Measurements from ENCODE around the gene ACAP1.

The ACAP1 gene

DNA sequence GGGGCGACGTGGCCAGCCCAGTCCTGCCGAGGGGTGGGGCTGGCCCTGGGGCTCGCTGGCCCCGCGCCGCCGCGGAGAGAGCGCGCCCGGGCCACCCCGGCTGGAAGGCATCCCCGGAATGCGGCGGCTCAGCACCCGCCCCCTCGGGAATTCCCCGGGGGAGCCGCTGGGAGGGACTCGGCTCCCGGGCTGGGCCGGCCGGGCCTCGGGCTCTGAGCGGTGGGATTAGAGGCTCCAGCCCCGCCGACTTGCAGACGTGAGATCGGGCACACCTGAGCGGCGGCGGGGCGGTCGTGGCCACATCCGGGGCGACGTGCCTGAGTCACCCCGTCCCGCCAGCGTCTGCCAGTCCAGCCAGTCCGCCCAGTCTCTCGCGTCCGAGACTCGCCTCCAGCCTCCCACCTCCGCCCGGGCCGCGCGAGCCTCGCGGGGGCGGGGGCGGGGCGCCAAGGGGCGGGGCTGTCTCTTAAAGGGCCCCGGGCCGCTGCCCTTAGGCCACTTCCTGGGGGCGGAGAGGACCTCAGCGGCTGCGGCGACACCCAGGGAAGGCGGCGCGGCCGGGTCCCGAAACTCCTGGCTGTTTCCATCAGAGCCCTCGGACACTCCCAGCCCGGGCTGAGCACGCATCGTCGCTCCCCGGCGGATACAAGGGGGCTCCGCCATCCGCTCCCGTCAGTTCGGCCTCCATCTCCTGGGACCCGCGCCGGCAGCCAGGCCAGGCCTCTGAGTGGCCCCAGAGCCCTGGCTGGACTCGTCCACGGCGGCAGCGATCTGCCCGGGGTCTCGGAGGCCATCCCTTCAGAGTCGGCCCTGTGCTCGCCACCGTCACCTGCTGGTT, 15.6 kb downstream of the ACAP1 start, which contains the start of gene KCTD11:
Gene KCTD11, plus strand, starts transcription at position 498 of the 838 bp plus-strand sequence.
- Histone ChIP-seq H3K27me3 (replicated peaks; ENCODE audit: control insufficient read depth, insufficient read depth, low read length) (no peaks in the 10 kb centered on the region), H3K9me3 (ENCODE audit: control insufficient read depth, low read length) (no peaks in the 10 kb centered on the region), H3K36me3 (ENCODE audit: control insufficient read depth, insufficient read depth, low read length, severe bottlenecking) (no peaks in the 10 kb centered on the region), H3K4me3 (ENCODE audit: low read length) (peak within 1 kb of the TSS; percentile 97), H3K4me1 (ENCODE audit: control insufficient read depth, insufficient read depth, low read length) (peaks cover 56% of the 10 kb centered on the region), H3K9ac (ENCODE audit: low read length) (peak within 1 kb of the TSS; percentile 100)
- peak; percentile 97 for DNase-seq (ENCODE audit: low read depth)

DNA sequence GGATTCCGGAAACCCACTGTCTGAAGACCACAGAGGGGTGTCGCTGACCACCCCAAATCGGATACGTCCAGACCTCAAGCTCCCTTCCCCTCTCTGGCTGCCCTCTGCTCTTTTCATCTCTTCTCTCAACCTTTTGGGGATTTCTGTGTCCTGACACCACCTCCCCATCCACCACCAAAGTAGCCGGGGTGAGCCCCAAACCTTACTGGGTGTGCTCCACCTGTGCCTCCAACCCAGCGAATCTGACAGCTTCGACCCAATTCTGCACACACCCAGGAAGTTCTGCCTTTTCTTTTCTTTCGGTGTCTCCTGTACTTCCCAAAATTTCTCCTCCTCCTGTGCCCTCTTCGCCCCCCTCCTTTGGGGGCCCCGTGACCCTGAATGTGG, 16.2 kb downstream of the ACAP1 start:
- Histone ChIP-seq H3K36me3 (ENCODE audit: control insufficient read depth, insufficient read depth, low read length, severe bottlenecking) (no peaks in the 10 kb centered on the region), H3K4me1 (ENCODE audit: control insufficient read depth, insufficient read depth, low read length) (peaks cover 56% of the 10 kb centered on the region), H3K9ac (ENCODE audit: low read length) (peak overlapping the region; percentile 100), H3K27me3 (replicated peaks; ENCODE audit: control insufficient read depth, insufficient read depth, low read length) (no peaks in the 10 kb centered on the region), H3K4me3 (ENCODE audit: low read length) (peak overlapping the region; percentile 97), H3K9me3 (ENCODE audit: control insufficient read depth, low read length) (no peaks in the 10 kb centered on the region)
- no peak for DNase-seq (ENCODE audit: low read depth)

GRCh38 chr17:7352910-7353635, 16.7 kb downstream of the ACAP1 start:
- H3K4me1 ChIP-seq (ENCODE audit: control insufficient read depth, insufficient read depth, low read length) = peaks cover 53% of the 10 kb centered on the region
- H3K9me3 ChIP-seq (ENCODE audit: control insufficient read depth, low read length) = no peaks in the 10 kb centered on the region
- DNase-seq (ENCODE audit: low read depth) = no peak
- H3K9ac ChIP-seq (ENCODE audit: low read length) = peak overlapping the region; percentile 100
- peak overlapping the region; percentile 97 for H3K4me3 ChIP-seq (ENCODE audit: low read length)
- H3K36me3 ChIP-seq (ENCODE audit: control insufficient read depth, insufficient read depth, low read length, severe bottlenecking) = no peaks in the 10 kb centered on the region
- H3K27me3 ChIP-seq (replicated peaks; ENCODE audit: control insufficient read depth, insufficient read depth, low read length) = no peaks in the 10 kb centered on the region

DNA sequence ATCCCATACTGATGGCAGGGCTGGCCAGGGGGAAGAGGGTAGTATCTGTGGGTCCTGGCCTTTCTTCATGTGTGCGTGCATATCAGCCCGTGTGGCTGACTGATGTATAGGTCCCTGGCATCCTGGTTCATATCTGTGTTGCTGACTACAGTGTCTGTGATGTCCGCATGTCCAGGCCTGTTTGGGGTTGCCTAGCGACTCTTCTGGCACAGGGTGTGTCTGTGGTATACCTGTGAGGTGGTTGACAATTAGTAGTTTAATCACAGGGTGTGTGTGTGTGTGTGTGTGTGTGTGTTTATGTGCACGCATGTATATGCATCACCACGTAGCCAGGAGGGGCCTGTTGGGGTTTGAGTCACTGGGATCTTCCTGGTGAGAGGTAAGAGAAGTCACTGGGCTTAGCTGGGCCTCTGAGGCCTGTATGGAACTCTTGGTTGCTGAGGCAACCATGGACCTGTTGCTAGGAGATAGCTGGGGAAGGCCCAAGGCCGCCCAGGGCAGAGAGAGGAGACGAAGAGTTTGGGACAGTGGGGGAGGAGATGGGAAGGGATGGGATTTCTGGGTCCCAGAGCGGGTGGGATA, 18.0 kb downstream of the ACAP1 start:
- Histone ChIP-seq H3K36me3 (ENCODE audit: control insufficient read depth, insufficient read depth, low read length, severe bottlenecking) (no peaks in the 10 kb centered on the region), H3K4me3 (ENCODE audit: low read length) (peak overlapping the region; percentile 97), H3K9ac (ENCODE audit: low read length) (peak overlapping the region; percentile 100), H3K4me1 (ENCODE audit: control insufficient read depth, insufficient read depth, low read length) (peaks cover 41% of the 10 kb centered on the region), H3K9me3 (ENCODE audit: control insufficient read depth, low read length) (no peaks in the 10 kb centered on the region), H3K27me3 (replicated peaks; ENCODE audit: control insufficient read depth, insufficient read depth, low read length) (no peaks in the 10 kb centered on the region)
- DNase-seq (ENCODE audit: low read depth) = no peak

- peak; percentile 49 for DNase-seq (ENCODE audit: low read depth)
These were observed 18.7 kb downstream of the ACAP1 start, which contains the start of gene TMEM95 for GRCh38 chr17:7355053-7355452. Gene TMEM95 (plus strand): TSS chr17:7355156. CDS start chr17:7355205, 49 bp downstream.

DNA sequence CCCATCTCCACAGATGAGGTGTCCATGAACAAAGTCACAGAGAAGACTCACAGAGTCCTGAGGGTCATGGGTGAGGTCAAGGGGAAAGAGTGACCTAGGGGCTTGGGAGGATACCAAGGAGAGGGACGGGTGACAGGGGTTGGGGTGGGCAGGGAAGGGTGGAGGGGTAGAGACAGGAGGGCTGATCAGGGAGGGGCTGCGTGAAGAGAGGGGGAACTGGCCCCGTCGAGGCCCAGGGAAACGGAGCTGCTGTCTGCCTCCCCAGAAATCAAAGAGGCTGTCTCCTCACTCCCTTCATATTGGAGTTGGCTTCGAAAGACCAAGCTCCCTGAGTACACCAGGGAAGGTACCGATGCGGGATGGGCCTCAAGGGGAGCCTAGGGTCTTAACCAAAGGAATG, 19.2 kb downstream of the ACAP1 start:
- no peaks in the 10 kb centered on the region for H3K27me3 ChIP-seq (replicated peaks; ENCODE audit: control insufficient read depth, insufficient read depth, low read length)
- H3K36me3 ChIP-seq (ENCODE audit: control insufficient read depth, insufficient read depth, low read length, severe bottlenecking) = no peaks in the 10 kb centered on the region
- no peak overlapping the region for H3K4me3 ChIP-seq (ENCODE audit: low read length)
- DNase-seq (ENCODE audit: low read depth) = no peak
- peaks cover 34% of the 10 kb centered on the region for H3K4me1 ChIP-seq (ENCODE audit: control insufficient read depth, insufficient read depth, low read length)
- peak overlapping the region; percentile 27 for H3K9ac ChIP-seq (ENCODE audit: low read length)
- no peaks in the 10 kb centered on the region for H3K9me3 ChIP-seq (ENCODE audit: control insufficient read depth, low read length)

More at GRCh38 chr17:7355053-7355452, 18.7 kb downstream of the ACAP1 start, which contains the start of gene TMEM95:
- Histone ChIP-seq H3K9ac (ENCODE audit: low read length) (peak within 1 kb of the TSS; percentile 100), H3K4me1 (ENCODE audit: control insufficient read depth, insufficient read depth, low read length) (peaks cover 34% of the 10 kb centered on the region), H3K36me3 (ENCODE audit: control insufficient read depth, insufficient read depth, low read length, severe bottlenecking) (no peaks in the 10 kb centered on the region), H3K27me3 (replicated peaks; ENCODE audit: control insufficient read depth, insufficient read depth, low read length) (no peaks in the 10 kb centered on the region), H3K9me3 (ENCODE audit: control insufficient read depth, low read length) (no peaks in the 10 kb centered on the region), H3K4me3 (ENCODE audit: low read length) (peak within 1 kb of the TSS; percentile 97)

DNA sequence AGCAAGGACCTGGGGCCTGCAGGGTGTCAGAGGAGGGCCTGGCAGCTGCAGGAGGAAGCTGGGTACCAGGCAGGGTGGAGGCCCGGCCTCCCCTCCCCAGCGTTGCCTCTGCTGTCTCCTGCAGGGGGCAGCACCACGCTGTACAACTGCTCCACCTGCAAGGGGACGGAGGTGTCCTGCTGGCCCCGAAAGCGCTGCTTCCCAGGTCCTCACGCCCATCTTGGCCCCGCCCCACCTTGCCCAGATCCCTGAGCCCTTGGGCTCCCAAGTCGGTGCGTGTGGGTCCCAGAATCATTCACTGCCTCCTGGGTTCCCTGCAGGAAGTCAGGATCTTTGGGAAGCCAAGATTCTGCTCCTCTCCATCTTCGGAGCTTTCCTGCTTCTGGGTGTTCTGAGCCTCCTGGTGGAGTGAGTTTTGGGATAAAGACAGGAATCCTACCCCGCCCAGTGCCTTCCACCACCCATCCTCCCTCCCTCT, 19.8 kb downstream of the ACAP1 start:
- H3K9ac ChIP-seq (ENCODE audit: low read length) = peak overlapping the region; percentile 27
- H3K27me3 ChIP-seq (replicated peaks; ENCODE audit: control insufficient read depth, insufficient read depth, low read length) = no peaks in the 10 kb centered on the region
- peaks cover 31% of the 10 kb centered on the region for H3K4me1 ChIP-seq (ENCODE audit: control insufficient read depth, insufficient read depth, low read length)
- H3K9me3 ChIP-seq (ENCODE audit: control insufficient read depth, low read length) = no peaks in the 10 kb centered on the region
- H3K36me3 ChIP-seq (ENCODE audit: control insufficient read depth, insufficient read depth, low read length, severe bottlenecking) = no peaks in the 10 kb centered on the region
- DNase-seq (ENCODE audit: low read depth) = peak; percentile 82
- H3K4me3 ChIP-seq (ENCODE audit: low read length) = no peak overlapping the region

DNA sequence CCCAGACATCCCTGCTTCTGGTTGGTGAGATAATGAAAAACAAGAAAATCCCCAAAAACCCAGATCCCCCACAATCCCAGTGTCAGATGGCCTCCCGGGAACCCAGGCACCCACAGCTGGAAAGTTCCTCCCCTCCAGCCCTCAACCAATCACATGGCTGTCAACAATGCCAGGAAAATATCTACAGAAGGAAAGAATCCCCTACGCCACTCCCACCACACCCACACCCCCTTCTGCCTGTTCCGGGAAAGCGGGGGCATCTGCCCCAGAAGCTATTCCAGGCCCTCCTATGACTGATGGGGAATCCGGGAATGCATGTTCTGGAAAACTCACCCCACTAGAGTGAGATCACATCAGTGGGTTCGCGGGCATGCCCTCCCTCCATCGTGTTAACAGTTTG, 20.4 kb downstream of the ACAP1 start:
- Histone ChIP-seq H3K9ac (ENCODE audit: low read length) (no peak overlapping the region), H3K4me3 (ENCODE audit: low read length) (no peak overlapping the region), H3K4me1 (ENCODE audit: control insufficient read depth, insufficient read depth, low read length) (peaks cover 31% of the 10 kb centered on the region), H3K36me3 (ENCODE audit: control insufficient read depth, insufficient read depth, low read length, severe bottlenecking) (no peaks in the 10 kb centered on the region), H3K27me3 (replicated peaks; ENCODE audit: control insufficient read depth, insufficient read depth, low read length) (no peaks in the 10 kb centered on the region), H3K9me3 (ENCODE audit: control insufficient read depth, low read length) (no peaks in the 10 kb centered on the region)
- no peak for DNase-seq (ENCODE audit: low read depth)

DNA sequence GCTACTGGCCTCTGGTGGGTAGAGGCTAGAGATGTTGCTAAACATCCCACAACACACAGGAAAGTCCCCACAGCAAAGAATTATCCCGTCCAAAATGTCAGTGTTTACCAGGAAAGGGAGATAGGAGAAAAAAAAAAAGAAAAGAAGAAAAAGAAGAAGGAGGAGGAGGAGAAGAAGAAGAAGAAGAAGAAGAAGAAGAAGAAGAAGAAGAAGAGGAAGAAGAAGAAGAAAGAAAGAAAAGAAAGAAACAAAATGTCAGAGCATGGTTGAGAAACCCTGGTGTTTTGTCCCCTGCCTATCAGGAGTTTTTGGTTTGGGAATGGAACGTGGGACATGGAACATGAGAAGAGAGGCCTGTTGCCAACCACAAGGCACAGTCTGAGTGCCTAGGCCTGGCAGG, 21.1 kb downstream of the ACAP1 start:
- Histone ChIP-seq H3K9ac (ENCODE audit: low read length) (no peak overlapping the region), H3K36me3 (ENCODE audit: control insufficient read depth, insufficient read depth, low read length, severe bottlenecking) (no peaks in the 10 kb centered on the region), H3K4me3 (ENCODE audit: low read length) (no peak overlapping the region), H3K4me1 (ENCODE audit: control insufficient read depth, insufficient read depth, low read length) (peaks cover 30% of the 10 kb centered on the region), H3K9me3 (ENCODE audit: control insufficient read depth, low read length) (no peaks in the 10 kb centered on the region), H3K27me3 (replicated peaks; ENCODE audit: control insufficient read depth, insufficient read depth, low read length) (no peaks in the 10 kb centered on the region)
- no peak for DNase-seq (ENCODE audit: low read depth)

GRCh38 chr17:7361906-7362305, 25.6 kb downstream of the ACAP1 start:
- Histone ChIP-seq H3K4me3 (ENCODE audit: low read length) (no peak overlapping the region), H3K9me3 (ENCODE audit: control insufficient read depth, low read length) (no peaks in the 10 kb centered on the region), H3K4me1 (ENCODE audit: control insufficient read depth, insufficient read depth, low read length) (peaks cover 9% of the 10 kb centered on the region), H3K36me3 (ENCODE audit: control insufficient read depth, insufficient read depth, low read length, severe bottlenecking) (no peaks in the 10 kb centered on the region), H3K9ac (ENCODE audit: low read length) (no peak overlapping the region), H3K27me3 (replicated peaks; ENCODE audit: control insufficient read depth, insufficient read depth, low read length) (no peaks in the 10 kb centered on the region)
- DNase-seq (ENCODE audit: low read depth) = no peak

- Histone ChIP-seq H3K36me3 (ENCODE audit: control insufficient read depth, insufficient read depth, low read length, severe bottlenecking) (no peaks in the 10 kb centered on the region), H3K27me3 (replicated peaks; ENCODE audit: control insufficient read depth, insufficient read depth, low read length) (no peaks in the 10 kb centered on the region), H3K9me3 (ENCODE audit: control insufficient read depth, low read length) (no peaks in the 10 kb centered on the region), H3K4me1 (ENCODE audit: control insufficient read depth, insufficient read depth, low read length) (peaks cover 9% of the 10 kb centered on the region), H3K4me3 (ENCODE audit: low read length) (no peak overlapping the region), H3K9ac (ENCODE audit: low read length) (no peak overlapping the region)
- DNase-seq (ENCODE audit: low read depth) = no peak
These were observed 27.0 kb downstream of the ACAP1 start for GRCh38 chr17:7363311-7363710.
